H1 (cell line): ENCODE measurements around the gene BPI. TPM values are rescaled to one million over a fixed set of nuclear protein-coding genes. Genes with fewer than 3 reads are reported as not detected.

Source experiments
- PHF8 ChIP-seq: fragments of 200-600 bp; sonication (generic); conservative IDR thresholded peaks from 2 replicates; pipeline ENCODE4 v1.7.1; 2012; ENCODE audit warnings: low read depth, mild to moderate bottlenecking, inconsistent platforms, low read length, moderate library complexity
- polyA plus RNA-seq, 7 experiments: library from polyadenylated mRNA; depleted of rRNA in 3 of 7; stranded (reverse) in 5 of 7; unstranded in 2 of 7; fragments of >200 nt in 5 of 7; fragments of 200-250 nt in 2 of 7; gene quantifications; 1 replicate in 5 of 7; 2 replicates in 1 of 7; 4 replicates in 1 of 7; pipeline versions ENCODE4 v1.2.1 to v1.2.3, GENCODE V29; 2011 to 2013; ENCODE audit warnings: missing spikeins in 2 of 7, mixed read lengths in 2 of 7
- total RNA-seq: library from RNA; stranded (reverse); fragmentation: NEBNext Ultra II Directional; extraction: Animal tissue kit (Norgen Biotek cat#: 25700); gene quantifications from 2 replicates; pipeline ENCODE4 v1.2.1, GENCODE V29; 2021

The BPI gene
- total and polyA plus RNA-seq, 2 of the 8 experiments (the other 6 are each of a cell fraction or from before 2014, with no cell fraction given): not detected

DNA sequence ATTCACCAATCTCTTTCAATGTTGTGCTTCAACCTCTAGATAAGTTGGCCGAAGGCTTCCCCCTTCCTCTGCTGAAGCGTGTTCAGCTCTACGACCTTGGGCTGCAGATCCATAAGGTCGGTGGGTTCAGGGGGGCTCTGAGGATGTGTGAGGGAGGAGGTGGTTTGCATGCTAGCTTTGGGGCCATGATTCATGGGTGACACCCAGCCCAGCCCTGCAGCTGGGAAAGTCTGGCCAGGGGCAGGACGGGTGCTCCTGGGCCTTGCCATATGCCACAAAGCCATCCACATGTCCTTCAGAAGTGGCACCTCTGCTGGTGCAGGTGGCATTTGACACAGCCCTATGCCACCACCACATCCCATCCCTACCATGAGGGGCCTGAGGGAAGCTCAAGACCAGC is 69.9 kb downstream of the BPI start (continued):
- TF ChIP-seq PHF8: no peak
